ENCODE results near the gene UACA. TPM values are rescaled to one million over a fixed set of nuclear protein-coding genes. Genes with fewer than 3 reads are reported as not detected.

The UACA gene
- total and polyA plus RNA-seq, 2 of the 8 experiments (the other 6 are each of a cell fraction or from before 2014, with no cell fraction given), result 28.6 to 38.9 TPM

- POLR2A ChIA-PET (ENCODE audit: partially characterized antibody), result no interaction called here
- Histone ChIP-seq H3K27ac (ENCODE audit: low read depth, low read length) (no peak overlapping the region), H3K79me2 (ENCODE audit: control insufficient read depth in 1 of 2, insufficient read depth in 2 of 2, low read length in 2 of 2) (no peaks in the 10 kb centered on the region)
Observed at GRCh38 chr15:70714565-70714964, 48.8 kb downstream of the UACA start.

More at GRCh38 chr15:70714565-70714964, 48.8 kb downstream of the UACA start:
- FAIRE-seq (no peak), DNase-seq (ENCODE audit: low read depth in 1 of 2, low spot score in 2 of 2) (no peak)
- Histone ChIP-seq H3K4me3 (ENCODE audit: extremely low read depth in 1 of 4, insufficient read depth in 2 of 4, low read depth in 3 of 4, low read length in 4 of 4) (no peak overlapping the region), H3K27me3 (replicated peaks in 1 of 4; ENCODE audit: control insufficient read depth in 3 of 4, extremely low read depth in 1 of 4, insufficient read depth in 3 of 4, low read length in 3 of 4) (no peaks in the 10 kb centered on the region), H3K4ac (replicated peaks; ENCODE audit: insufficient read length, low read depth, low read length) (no peak overlapping the region), H2AK5ac (ENCODE audit: low read depth, low read length) (no peak overlapping the region), H4K20me1 (replicated peaks in 1 of 2; ENCODE audit: control insufficient read depth in 1 of 2, insufficient read depth in 2 of 2, low read length in 2 of 2) (peaks cover 0 to 1% of the 10 kb centered on the region in 2 experiments), H4K91ac (replicated peaks; ENCODE audit: insufficient read length, low read length) (no peak overlapping the region), H2BK12ac (ENCODE audit: low read depth, low read length) (no peak overlapping the region), H3K9ac (replicated peaks in 1 of 4; ENCODE audit: extremely low read depth in 1 of 4, low read depth in 3 of 4, low read length in 3 of 4) (no peak overlapping the region), H4K5ac (ENCODE audit: insufficient read length, low read depth, low read length) (no peak overlapping the region), H2BK20ac (ENCODE audit: low read length) (no peak overlapping the region), H3K4me2 (ENCODE audit: insufficient read depth in 1 of 2, low read depth in 2 of 2, low read length in 2 of 2) (no peak overlapping the region), H2BK15ac (ENCODE audit: low read length) (no peak overlapping the region), H2AFZ (ENCODE audit: low read length) (no peak overlapping the region), H2BK120ac (replicated peaks; ENCODE audit: low read depth, low read length) (no peak overlapping the region), H3K36me3 (ENCODE audit: control insufficient read depth in 2 of 4, insufficient read depth in 4 of 4, low read length in 3 of 4) (no peaks in the 10 kb centered on the region), H3K4me1 (replicated peaks in 1 of 4; ENCODE audit: control insufficient read depth in 3 of 4, insufficient read depth in 4 of 4, low read length in 3 of 4) (peaks cover 0 to 6% (median 2%) of the 10 kb centered on the region in 4 experiments; a peak in 1 of 7 replicates), H3K23ac (ENCODE audit: insufficient read length) (no peak overlapping the region), H2BK5ac (ENCODE audit: low read depth, low read length) (no peak overlapping the region), H4K8ac (ENCODE audit: extremely low read depth, insufficient read depth, low read length) (no peak overlapping the region), H3K9me3 (ENCODE audit: insufficient read depth in 2 of 2, low read depth in 1 of 2, low read length in 1 of 2) (no peaks in the 10 kb centered on the region), H3K14ac (ENCODE audit: insufficient read length) (no peak overlapping the region), H3K18ac (ENCODE audit: extremely low read depth, low read length) (no peak overlapping the region), H3K23me2 (ENCODE audit: low read depth, low read length) (peaks cover 2% of the 10 kb centered on the region; the same call in 1 of the 2 replicates), H3K79me1 (ENCODE audit: low read depth, low read length) (peaks cover 2% of the 10 kb centered on the region; the same call in 1 of the 2 replicates), H3K56ac (replicated peaks; ENCODE audit: insufficient read length, low read depth, low read length) (no peak overlapping the region)
- WGBS, 2 experiments (ENCODE audit: extremely low coverage in 1 of 2, insufficient coverage in 1 of 2, insufficient read length in 1 of 2, insufficient replicate concordance in 2 of 2, low coverage in 1 of 2, low lambda C conversion rate in 2 of 2, missing lambda C conversion rate in 1 of 2), result 86% methylated on average over 3 of the region's 3 CpGs; no CpG with 5 or more reads in 1 of the 2 experiments
- CTCF ChIA-PET (ENCODE audit: partially characterized antibody), result interaction anchor here (1.0 to 5.3 kb wide), 3 partner anchors 10 to 46 kb away, joined by 3 to 43 read pairs (median 4); no protein-coding TSS in a partner anchor
- TF ChIP-seq NRF1 (IDR thresholded peaks at IDR 0.05; ENCODE audit: low read depth, low read length) (no peak), TCF12 (IDR thresholded peaks at IDR 0.05; ENCODE audit: low read depth, low read length) (no peak), CTBP2 (IDR thresholded peaks at IDR 0.05; ENCODE audit: borderline replicate concordance, insufficient read depth, insufficient read length, low read length) (no peak), TBP (IDR thresholded peaks at IDR 0.05; ENCODE audit: low read depth, low read length) (no peak), MAX (IDR thresholded peaks at IDR 0.05) (no peak), POU5F1 (IDR thresholded peaks at IDR 0.05; ENCODE audit: low read depth, low read length) (no peak), SAP30 (IDR thresholded peaks at IDR 0.05; ENCODE audit: insufficient read depth, insufficient replicate concordance, low read length) (no peak), SIRT6 (IDR thresholded peaks at IDR 0.05; ENCODE audit: low read length) (no peak), SP1 (IDR thresholded peaks at IDR 0.05; ENCODE audit: low read depth, low read length) (no peak)
